HG03469 (cell line): ENCODE measurements around the gene ZNF804B.
"Not testable (repeated sequence)": the region's sequence is repeated elsewhere in the genome, so short reads cannot be mapped to it uniquely, and the experiment has no call there.

Experiments
- ATAC-seq: cut with Tn5 transposase; IDR thresholded peaks from one replicate; pipeline ENCODE4 v1.9.1; 2021; ENCODE audit warnings: mild to moderate bottlenecking, moderate library complexity, moderate number of reproducible peaks; ENCODE audit not compliant: unreplicated experiment

Gene ZNF804B

GRCh38 chr7:89072081-89072480 lies 312.6 kb downstream of the ZNF804B start:
- no peak for ATAC-seq

DNA sequence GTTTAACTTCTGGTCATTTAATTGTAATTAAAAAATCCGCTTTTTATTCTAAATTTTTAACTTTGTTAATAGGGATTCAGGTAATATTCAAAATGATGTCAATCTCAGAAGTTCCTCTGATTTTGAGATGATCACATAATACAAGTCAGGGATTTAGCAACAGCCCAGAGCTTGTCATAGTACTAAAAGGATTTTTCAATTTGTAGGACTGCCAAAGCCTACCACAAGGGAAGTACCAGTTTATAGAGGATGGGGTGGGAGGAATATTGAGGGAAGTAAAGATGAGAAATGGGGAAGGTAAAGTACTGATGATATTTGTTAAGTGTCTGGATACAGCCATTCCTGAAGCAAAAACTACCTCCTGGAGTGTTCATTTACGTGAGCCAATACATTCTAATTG lies 314.3 kb downstream of the ZNF804B start:
- ATAC-seq: no peak

- ATAC-seq: no peak
Measured at GRCh38 chr7:89077992-89078391, 318.5 kb downstream of the ZNF804B start.

DNA sequence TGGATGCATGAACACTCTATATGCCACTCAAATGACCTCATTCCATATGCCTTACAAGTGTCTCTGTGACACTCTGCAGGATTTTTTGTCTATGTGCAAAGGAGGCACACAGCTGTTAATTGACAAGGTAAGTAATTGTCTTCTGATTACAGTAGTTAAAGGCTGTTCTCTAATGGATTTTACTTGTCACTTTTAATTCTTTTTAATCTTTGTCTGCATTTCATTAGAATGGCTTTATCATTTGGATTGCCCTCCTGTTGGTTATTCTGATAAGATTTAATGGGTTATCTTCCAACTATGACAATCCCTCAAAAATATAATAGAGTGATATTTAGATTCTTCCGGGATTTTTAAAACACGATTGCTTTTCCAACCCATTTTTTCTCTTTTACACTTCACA lies 326.1 kb downstream of the ZNF804B start:
- no peak for ATAC-seq

GRCh38 chr7:89091550-89091949 lies 332.1 kb downstream of the ZNF804B start:
- no peak for ATAC-seq

GRCh38 chr7:89094269-89094668 lies 334.8 kb downstream of the ZNF804B start:
- no peak for ATAC-seq

DNA sequence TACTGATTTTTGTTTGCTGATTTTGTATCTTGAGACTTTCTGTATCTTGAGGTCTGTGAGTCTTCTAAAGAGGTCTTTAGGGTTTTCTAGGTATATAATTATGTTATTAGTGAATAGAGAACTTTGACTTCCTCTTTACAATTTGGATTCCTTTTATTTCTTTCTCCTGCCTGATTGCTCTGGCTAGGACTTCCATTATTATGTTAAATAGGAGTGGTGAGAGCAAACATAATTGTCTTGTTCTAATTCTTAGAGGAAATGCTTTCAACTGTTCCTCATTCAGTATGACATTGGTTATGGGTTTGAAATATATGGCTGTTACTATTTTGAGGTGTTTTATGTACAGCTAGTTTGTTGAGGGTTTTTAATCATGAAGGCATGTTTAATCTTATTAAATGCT lies 344.1 kb downstream of the ZNF804B start:
- ATAC-seq: no peak

DNA sequence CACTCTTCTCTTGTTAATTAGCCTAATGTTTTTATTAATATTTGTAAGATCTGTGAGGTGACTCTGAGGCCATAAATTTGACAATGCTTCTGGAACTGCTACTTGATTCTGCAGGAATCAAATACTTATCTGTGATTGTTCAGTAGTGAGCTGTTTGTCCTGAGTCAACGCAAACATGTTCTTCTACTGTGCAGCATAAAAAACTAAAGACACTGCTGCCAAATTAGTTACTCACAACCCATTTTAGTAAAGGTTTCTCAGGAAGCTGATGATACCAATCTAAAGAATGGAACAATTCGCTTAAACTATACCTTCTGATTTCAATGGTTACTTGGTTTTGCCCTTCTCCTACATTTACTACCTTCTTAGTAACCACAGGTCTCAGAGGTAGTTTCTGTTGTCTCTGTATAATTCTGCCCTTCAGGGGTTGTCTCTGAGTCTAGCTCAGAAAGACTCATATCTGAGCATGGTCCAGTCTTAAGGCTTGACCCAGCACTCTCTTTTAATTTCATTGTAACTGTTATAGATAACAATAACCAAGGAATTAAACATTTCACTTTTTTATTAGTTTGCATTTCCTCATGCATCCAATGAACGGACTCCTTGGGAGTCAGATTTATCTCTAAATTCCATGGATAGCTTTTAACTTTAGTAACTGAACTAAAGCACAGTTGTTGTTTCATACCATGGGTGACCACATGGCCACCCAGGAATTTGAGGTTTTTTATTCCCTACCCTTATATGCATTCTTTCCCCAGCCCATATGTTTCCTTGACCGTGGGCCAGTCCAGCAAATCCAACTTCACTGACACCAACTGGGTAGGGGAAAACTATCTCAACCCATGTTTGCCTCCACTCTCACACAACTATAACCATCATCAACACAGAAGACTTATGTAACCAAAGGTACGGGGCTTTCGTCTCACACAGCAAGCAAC lies 345.5 kb downstream of the ZNF804B start:
- ATAC-seq: no peak

DNA sequence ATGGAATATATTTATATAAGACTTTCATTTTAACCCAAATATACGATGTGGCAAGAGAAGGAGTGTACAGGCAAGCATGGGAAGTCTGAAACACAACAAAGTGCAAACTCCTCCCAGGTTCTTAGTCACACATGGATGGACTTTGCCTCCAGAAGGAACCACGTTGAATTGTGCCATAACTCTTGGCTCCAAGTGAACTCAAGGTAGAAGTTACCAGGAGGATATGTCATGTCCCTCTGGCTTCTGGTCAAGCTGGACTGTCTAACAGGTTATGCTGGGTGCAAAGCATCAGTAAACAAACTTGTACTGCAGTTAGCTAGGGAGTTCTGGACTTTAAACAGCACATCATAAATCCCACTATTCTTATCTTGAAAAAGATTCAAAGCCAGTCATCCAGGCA lies 364.4 kb downstream of the ZNF804B start:
- ATAC-seq: no peak

- ATAC-seq: no peak
Measured at GRCh38 chr7:89129600-89130375, 370.3 kb downstream of the ZNF804B start.

- no peak for ATAC-seq
Measured at GRCh38 chr7:89133357-89133756, 373.9 kb downstream of the ZNF804B start.

GRCh38 chr7:89133819-89134218 lies 374.3 kb downstream of the ZNF804B start:
- no peak for ATAC-seq

- ATAC-seq: no peak
Measured at GRCh38 chr7:89145801-89146200, 386.3 kb downstream of the ZNF804B start.

DNA sequence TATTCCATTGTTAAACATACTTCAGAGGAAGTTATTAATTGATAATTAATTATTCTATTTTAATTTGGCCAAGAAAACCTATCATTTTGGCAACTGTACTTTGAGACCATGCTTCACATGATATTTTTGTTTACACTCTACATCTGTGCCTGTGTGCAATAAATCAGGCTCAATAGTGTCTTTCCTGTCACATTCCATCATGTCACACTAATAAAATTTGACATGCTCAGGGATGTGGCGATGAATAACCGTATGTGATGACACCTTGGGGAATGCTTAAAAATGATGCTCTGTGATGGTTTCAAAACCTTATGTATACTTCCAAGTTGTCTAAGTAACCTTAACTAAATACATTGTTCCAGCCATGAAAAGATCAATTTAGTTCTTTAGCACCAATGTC lies 400.6 kb downstream of the ZNF804B start:
- no peak for ATAC-seq

- ATAC-seq: no peak
Measured at GRCh38 chr7:89165421-89165820, 405.9 kb downstream of the ZNF804B start.

DNA sequence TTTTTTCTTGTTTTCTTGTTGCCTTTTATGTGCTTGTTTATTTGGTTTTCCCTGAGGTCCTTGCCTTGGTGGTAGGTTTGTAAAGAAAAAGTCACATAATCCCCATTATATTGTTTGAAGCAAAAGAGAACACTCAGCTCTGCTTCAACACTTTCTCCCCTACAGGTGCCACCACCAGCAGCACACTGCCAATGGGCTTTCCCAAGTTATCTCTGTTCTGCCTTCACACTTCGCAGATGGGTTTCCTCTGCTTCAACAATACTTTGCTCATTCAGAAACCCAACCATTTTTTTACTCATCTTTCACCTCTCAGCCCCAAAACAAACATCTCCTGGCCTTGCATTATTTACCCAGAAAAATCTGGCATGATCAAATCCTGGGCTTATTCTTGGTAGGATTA lies 411.1 kb downstream of the ZNF804B start:
- ATAC-seq: no peak

- ATAC-seq: no peak
Measured at GRCh38 chr7:89182116-89182515, 422.6 kb downstream of the ZNF804B start.

DNA sequence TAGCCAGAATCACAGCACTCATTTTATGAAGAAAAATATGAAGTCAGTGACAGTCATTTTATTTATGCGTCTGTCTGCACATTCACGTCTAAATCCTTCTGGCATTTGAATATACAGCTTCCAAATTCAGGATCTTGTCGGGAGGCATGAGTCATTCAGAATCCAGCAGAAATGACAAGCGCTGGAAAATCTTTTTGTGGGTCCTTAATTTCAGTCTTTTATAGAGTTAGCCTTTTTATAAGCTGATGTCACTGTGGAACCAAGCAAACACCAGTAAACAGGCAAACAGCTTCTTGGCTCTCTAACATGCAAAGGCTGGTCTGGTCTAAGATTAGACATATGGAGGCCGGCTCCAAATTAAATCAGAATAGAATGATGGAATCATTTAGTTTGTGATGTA lies 424.2 kb downstream of the ZNF804B start:
- ATAC-seq: no peak

DNA sequence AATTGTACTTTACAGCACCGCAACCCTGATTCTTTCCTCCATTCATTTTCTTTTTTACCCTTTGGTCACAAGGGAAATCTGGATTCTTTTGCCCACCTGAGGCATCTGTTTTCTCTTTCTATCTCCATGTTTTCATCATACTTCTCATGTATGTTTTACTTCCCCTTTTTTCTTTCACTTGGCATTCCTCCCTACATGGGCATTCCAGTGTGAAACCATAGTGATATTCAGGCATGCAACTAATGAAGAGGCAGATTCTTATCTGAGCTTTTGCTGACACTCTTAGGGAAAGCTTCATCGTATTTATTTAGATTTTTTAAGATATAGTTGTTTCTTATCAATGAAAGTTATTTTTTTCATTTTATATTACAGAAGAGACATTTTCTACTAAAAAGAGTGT lies 441.3 kb downstream of the ZNF804B start:
- no peak for ATAC-seq

- ATAC-seq: no peak
Measured at GRCh38 chr7:89223900-89224395, 464.4 kb downstream of the ZNF804B start.

DNA sequence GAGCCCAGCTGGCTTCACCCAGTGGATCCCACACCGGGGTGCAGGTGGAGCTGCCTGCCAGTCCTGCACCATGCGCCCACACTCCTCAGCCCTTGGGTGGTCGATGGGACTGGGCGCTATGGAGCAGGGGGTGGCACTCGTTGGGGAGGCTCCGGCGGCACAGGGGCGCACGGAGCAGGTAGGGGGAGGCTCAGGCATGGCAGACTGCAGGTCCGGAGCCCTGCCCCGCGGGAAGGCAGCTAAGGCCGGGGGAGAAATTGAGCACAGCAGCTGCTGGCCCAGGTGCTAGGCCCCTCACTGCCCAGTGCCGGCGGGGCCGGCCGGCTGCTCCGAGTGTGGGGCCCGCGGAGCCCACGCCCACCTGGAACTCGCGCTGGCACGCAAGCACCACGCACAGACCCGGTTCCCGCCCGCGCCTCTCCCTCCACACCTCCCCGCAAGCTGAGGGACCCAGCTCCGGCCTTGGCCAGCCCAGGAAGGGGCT lies 469.2 kb downstream of the ZNF804B start:
- not testable (repeated sequence) for ATAC-seq

GRCh38 chr7:89238156-89238555 lies 478.7 kb downstream of the ZNF804B start:
- ATAC-seq: no peak
